GM21367 (cell line): ENCODE measurements around the gene AMOTL1.

Experiments
- ATAC-seq: cut with Tn5 transposase; IDR thresholded peaks from one replicate; pipeline ENCODE4 v1.9.1; 2021; ENCODE audit not compliant: unreplicated experiment

The AMOTL1 gene

DNA sequence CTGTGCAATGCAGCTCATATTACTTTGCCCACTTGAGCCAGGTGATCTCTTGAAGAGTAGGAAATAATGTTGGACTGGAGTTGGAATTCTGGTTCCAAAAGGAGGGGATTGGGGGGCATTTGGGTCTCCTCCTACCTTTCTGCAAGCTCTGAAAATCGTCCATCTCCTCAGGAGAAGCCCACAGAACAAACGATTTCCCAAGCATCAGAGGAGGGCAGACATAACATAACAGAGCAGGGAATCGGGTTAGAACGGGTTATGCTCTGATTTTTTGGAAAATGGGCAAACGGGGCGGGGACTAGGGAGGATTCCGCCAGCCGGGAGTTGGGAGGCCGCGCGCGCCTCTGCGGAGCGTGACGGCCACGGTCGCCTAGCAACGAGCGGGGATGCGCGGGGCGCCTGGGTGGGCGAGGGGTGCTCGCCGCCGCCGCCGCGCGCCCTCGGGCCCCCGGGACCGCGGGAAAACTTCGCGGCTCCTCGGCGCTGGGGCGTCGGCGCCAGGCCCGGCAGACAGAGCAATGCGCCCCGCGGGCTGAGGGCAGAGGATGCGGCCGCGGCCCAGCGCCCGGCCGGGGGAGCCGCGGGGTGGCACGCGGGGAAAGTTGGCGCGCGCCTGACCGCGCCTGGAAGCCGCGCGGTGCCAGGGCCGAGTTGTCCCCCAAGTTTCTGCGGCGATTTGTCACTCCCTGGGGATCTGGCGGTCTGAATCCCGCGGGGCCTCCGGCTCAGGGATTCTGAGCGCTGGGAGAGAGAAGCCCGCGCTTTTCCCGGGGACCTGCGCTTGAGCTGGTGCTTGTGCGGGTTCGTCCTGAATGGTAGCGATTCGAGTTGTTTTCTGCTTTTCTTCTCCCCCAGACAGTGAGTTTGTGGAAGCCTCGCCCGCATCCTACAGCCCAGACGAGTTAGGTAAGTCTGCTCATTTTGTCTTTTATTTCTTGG, 27.8 kb upstream of the AMOTL1 start:
- no peak for ATAC-seq

DNA sequence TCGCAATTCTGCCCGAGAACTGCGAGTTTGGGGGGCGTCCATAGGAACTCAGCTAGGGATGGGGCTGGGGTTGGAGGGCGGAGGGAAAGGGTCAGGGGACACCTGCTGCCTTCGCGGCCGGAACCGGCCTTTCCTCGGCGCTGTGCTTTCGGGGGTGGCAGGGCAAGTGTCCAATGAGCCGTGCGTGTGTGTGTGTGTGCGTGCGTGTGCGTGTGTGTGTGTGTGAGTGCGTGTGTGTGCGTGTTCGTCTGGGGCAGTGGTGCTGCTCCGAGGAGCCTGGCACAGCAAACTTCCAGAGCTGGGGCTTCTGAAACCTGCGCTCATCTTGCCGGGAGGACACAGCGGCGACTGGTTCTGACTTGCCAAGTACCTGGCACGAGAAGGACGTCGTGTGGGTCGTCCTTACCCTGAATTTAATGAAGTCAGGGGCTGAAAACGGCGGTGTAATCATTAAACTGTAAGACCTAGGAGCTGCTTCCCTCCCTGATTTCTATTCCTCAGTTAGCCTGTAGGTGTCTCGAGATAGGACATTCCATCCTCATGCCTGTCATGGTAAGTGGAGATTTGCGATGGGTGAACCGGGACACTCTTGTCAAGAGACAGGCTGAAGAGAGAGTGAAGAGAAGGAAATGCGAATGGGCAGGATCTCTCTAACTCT, 27.0 kb upstream of the AMOTL1 start:
- ATAC-seq, result no peak

- ATAC-seq, result no peak
Observed at GRCh38 chr11:94742665-94743064, 25.5 kb upstream of the AMOTL1 start.

- no peak for ATAC-seq
Observed at GRCh38 chr11:94746721-94747120, 21.4 kb upstream of the AMOTL1 start.

DNA sequence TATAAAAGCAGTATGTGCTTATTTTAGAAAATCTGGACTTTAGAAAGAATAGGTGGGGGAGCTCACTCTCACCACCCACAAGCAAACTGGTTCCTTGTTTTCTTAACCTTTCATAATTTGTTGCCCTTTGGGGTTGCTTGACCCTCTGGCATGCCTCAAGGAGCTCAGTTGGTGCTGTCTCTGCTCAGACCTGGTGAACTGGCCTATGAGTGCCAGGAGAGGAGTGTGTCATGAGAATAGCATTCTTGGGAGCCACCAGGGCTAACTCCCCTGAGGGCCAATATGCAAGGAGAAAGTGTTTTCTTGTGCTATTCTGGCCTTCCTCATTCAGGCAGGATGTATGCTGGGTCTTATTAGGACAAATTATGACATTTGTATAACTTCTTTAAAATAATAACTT, 21.0 kb upstream of the AMOTL1 start:
- no peak for ATAC-seq

- ATAC-seq, result no peak
Observed at GRCh38 chr11:94747601-94748041, 20.5 kb upstream of the AMOTL1 start.

DNA sequence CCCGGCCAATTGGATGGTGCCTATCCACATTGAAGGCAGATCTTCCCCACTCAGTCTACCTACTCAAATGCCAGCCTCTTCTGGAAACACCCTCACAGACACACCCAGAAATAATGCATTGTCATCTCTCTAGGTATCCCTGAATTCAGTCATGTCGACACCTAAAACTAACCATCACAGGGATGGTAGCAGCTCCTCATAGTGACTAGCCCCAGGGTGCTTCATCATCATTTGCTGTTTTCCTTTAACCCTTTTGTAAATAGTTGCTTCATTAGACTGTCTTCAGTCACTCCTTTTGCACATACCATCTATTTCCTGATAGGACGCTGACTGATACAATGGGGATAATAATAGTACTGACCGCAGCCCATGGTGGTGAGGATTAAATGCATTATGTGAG, 18.8 kb upstream of the AMOTL1 start:
- ATAC-seq, result no peak

GRCh38 chr11:94750319-94751217, 17.6 kb upstream of the AMOTL1 start:
- ATAC-seq, result no peak

- ATAC-seq, result no peak
Observed at GRCh38 chr11:94751218-94751609, 16.9 kb upstream of the AMOTL1 start.

DNA sequence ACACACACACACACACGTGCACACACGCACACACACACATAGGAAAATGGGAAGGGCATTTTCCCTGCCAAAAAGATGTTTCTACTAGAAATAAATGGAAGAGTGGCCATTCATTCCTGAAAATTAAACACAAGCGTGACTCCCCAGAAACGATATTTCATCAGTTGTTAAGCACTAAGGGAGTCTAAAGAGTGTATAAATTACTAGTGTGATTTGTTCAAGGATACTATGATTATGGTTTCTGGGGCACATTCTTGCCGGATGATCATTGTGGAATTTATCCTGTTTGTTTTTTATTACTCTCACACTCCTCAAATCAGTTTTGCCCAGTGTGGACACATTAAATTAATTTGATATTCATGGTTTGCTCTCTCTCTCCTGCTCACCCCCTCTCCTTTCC, 16.4 kb upstream of the AMOTL1 start:
- ATAC-seq, result no peak

GRCh38 chr11:94753630-94754029, 14.5 kb upstream of the AMOTL1 start:
- ATAC-seq, result no peak

DNA sequence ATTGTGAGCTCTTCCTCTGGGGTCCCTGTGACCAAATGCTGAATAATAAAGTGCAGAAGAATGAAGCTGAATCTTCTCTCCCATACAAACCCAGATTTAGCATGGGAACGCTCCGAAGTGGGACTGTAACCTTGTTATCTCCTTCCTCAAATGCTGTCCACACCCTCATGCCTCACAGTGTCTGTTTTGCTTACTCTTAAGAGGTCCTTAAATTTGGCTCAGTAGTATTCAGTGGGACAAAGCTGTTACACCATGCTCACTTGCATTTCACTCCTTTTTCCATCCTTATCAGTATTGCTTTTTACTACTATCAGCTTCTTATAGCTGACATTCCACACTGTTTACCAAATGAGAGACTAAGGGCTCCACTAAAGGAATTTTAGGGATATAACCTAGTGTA, 13.8 kb upstream of the AMOTL1 start:
- ATAC-seq, result no peak

GRCh38 chr11:94754819-94755218, 13.3 kb upstream of the AMOTL1 start:
- no peak for ATAC-seq

DNA sequence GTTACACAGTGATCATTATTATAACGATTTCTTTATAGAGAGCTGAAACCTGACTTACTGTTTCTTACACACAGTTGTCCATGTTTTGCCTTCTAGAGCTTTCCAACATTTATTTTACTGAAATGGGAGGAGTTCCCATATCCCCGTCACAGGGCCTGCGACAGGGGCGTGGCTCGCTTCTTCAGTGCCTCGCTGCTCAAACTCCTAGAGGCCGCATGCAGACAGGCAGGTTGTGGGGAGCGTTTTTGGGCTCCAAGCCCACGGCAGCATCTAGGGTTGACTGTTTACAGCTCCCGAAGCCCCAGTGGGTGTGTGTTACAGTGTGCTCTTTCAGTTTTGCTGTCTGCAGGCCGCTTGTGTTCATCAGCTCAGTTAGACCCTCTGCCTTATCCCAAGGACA, 12.7 kb upstream of the AMOTL1 start:
- no peak for ATAC-seq

GRCh38 chr11:94757037-94757735, 11.0 kb upstream of the AMOTL1 start:
- no peak for ATAC-seq

GRCh38 chr11:94758666-94759065, 9.5 kb upstream of the AMOTL1 start:
- ATAC-seq, result no peak

DNA sequence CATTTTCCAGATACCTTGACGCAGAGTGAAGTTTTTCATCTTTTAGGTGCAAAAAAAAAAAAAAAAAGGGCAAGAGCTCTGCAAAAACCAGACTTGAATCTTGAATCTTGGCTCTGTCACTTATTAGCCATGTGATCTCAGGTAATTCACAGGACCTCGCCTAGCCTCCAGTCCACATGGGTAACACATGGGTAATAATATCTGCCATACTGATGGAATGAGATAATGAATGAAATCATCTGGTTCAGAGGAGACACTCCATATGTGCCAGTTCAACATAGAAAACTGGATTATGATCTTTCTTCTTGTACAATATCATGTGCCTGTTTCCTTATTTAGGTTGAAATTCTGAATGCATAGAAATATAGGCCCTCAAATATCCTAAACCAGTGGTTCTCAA, 8.6 kb upstream of the AMOTL1 start:
- ATAC-seq, result no peak

- ATAC-seq, result no peak
Observed at GRCh38 chr11:94760296-94760695, 7.9 kb upstream of the AMOTL1 start.

- no peak for ATAC-seq
Observed at GRCh38 chr11:94762208-94762607, 5.9 kb upstream of the AMOTL1 start.

- no peak for ATAC-seq
Observed at GRCh38 chr11:94762995-94763394, 5.2 kb upstream of the AMOTL1 start.

DNA sequence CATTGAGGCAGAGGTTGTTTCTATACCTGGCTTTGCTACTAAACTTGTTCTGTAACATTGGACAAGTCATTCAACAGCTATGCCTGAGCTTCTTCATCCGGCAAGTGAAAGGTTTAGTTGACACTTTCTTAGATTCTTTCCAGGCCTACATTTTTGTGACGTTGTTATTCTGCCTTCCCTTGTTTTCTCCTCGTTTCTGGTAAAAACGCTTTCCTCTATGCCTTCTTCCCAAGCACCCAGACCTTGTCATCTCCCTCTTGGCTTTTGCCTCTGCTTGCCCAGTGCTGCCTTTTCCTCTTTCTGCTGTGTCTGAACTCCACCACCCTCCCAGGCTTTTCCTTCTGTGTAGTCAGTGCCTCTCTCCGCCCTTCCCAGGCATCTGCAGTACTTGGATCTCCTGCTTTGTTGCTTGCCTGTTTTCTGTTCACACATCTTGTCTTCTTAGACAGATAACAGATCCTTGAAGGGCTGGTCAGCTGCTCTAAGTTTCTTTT, 1.4 kb upstream of the AMOTL1 start:
- ATAC-seq, result no peak
